HEK293 (cell line): ENCODE data around the gene MAPKAP1.

Source experiments
- CTCF ChIA-PET: fragments of 350-600 bp; formaldehyde crosslinking; extraction: SDS; loops from one replicate; lab custom pipeline; 2021; ENCODE audit warnings: antibody characterized with exemption; lab: Yijun Ruan, JAX
- POLR2A ChIA-PET: fragments of 300-600 bp; formaldehyde crosslinking; extraction: SDS; loops from one replicate; lab custom pipeline; 2020; ENCODE audit warnings: antibody characterized with exemption, inconsistent platforms; lab: Yijun Ruan, JAX
- H3K27ac ChIP-seq: fragments of 200-500 bp; sonication (Bioruptor generic); 2 replicates; pipeline ENCODE4 v1.5.1; 2014; ENCODE audit warnings: low read depth, low read length, control low read depth, inconsistent platforms; ENCODE audit errors: extremely low read depth
- H3K36me3 ChIP-seq, 2 experiments: fragments of 200-500 bp in 1 of 2; sonication (Bioruptor generic) in 1 of 2; 1 replicate in 1 of 2; 2 replicates in 1 of 2; pipeline ENCODE4 v1.5.1; 2014 to 2017; ENCODE audit warnings: inconsistent platforms in 2 of 2, low read length in 2 of 2; ENCODE audit not compliant: control insufficient read depth in 2 of 2, insufficient read depth in 1 of 2
- H3K4me1 ChIP-seq: fragments of 200-500 bp; sonication (Bioruptor generic); 2 replicates; pipeline ENCODE4 v1.5.1; 2014; ENCODE audit warnings: mild to moderate bottlenecking, low read length, inconsistent platforms; ENCODE audit not compliant: control insufficient read depth, insufficient read depth
- H3K4me3 ChIP-seq: 2 replicates; pipeline ENCODE4 v1.5.1; 2011; ENCODE audit warnings: low read depth, mild to moderate bottlenecking, control low read depth, low read length, moderate library complexity
- H3K9me3 ChIP-seq: fragments of 200-500 bp; sonication (Bioruptor generic); 2 replicates; pipeline ENCODE4 v1.5.1; 2014; ENCODE audit warnings: low read depth, low read length, inconsistent platforms; ENCODE audit not compliant: control insufficient read depth, insufficient read depth
- GLIS1 ChIP-seq: fragments of 450-650 bp; formaldehyde crosslinking; IDR thresholded peaks from 2 replicates; pipeline ENCODE4 v1.5.1; 2016; ENCODE audit warnings: missing biosample characterization, missing genetic modification characterization
- KLF7 ChIP-seq: fragments of 450-650 bp; formaldehyde crosslinking; IDR thresholded peaks from 2 replicates; pipeline ENCODE4 v1.5.1; 2016; ENCODE audit warnings: missing biosample characterization, missing genetic modification characterization, borderline replicate concordance
- OSR2 ChIP-seq: fragments of 450-650 bp; formaldehyde crosslinking; IDR thresholded peaks from 2 replicates; pipeline ENCODE4 v1.5.1; 2016; ENCODE audit warnings: missing biosample characterization, missing genetic modification characterization
- OVOL3 ChIP-seq: fragments of 450-650 bp; formaldehyde crosslinking; IDR thresholded peaks from 2 replicates; pipeline ENCODE4 v1.5.1; 2016; ENCODE audit warnings: missing biosample characterization, missing genetic modification characterization
- PRDM4 ChIP-seq: fragments of 450-650 bp; formaldehyde crosslinking; IDR thresholded peaks from 2 replicates; pipeline ENCODE4 v1.5.1; 2017; ENCODE audit warnings: missing biosample characterization, missing genetic modification characterization
- PRDM6 ChIP-seq: fragments of 450-650 bp; formaldehyde crosslinking; IDR thresholded peaks from 2 replicates; pipeline ENCODE4 v1.5.1; 2017; ENCODE audit warnings: missing biosample characterization, missing genetic modification characterization
- RBAK ChIP-seq: fragments of 450-650 bp; formaldehyde crosslinking; IDR thresholded peaks from 2 replicates; pipeline ENCODE4 v1.5.1; 2016; ENCODE audit warnings: missing biosample characterization, missing genetic modification characterization
- SETDB1 ChIP-seq: IDR thresholded peaks from one replicate; pipeline ENCODE4 v1.6.1; 2017; ENCODE audit warnings: mild to moderate bottlenecking, low read length, moderate library complexity, mixed read lengths; ENCODE audit not compliant: insufficient read length
- SP7 ChIP-seq: fragments of 450-650 bp; formaldehyde crosslinking; IDR thresholded peaks from 2 replicates; pipeline ENCODE4 v1.5.1; 2016; ENCODE audit warnings: missing biosample characterization, missing genetic modification characterization
- ZBTB10 ChIP-seq: fragments of 450-650 bp; formaldehyde crosslinking; IDR thresholded peaks from 2 replicates; pipeline ENCODE4 v1.5.1; 2016; ENCODE audit warnings: missing biosample characterization, missing genetic modification characterization
- ZBTB21 ChIP-seq: fragments of 450-650 bp; formaldehyde crosslinking; IDR thresholded peaks from 2 replicates; pipeline ENCODE4 v1.5.1; 2017; ENCODE audit warnings: missing biosample characterization, missing genetic modification characterization
- ZBTB26 ChIP-seq: fragments of 450-650 bp; formaldehyde crosslinking; optimal IDR thresholded peaks from 2 replicates; pipeline ENCODE3; 2016; ENCODE audit warnings: missing biosample characterization, mild to moderate bottlenecking, missing genetic modification characterization
- ZNF138 ChIP-seq: fragments of 450-650 bp; formaldehyde crosslinking; IDR thresholded peaks from 2 replicates; pipeline ENCODE4 v1.5.1; 2016; ENCODE audit warnings: missing biosample characterization, missing genetic modification characterization, borderline replicate concordance
- ZNF169 ChIP-seq: fragments of 450-650 bp; formaldehyde crosslinking; IDR thresholded peaks from 2 replicates; pipeline ENCODE4 v1.5.1; 2016; ENCODE audit warnings: missing biosample characterization, missing genetic modification characterization
- ZNF324 ChIP-seq: fragments of 450-650 bp; formaldehyde crosslinking; IDR thresholded peaks from 2 replicates; pipeline ENCODE4 v1.5.1; 2016; ENCODE audit warnings: missing biosample characterization, missing genetic modification characterization
- ZNF580 ChIP-seq: fragments of 450-650 bp; formaldehyde crosslinking; IDR thresholded peaks from 2 replicates; pipeline ENCODE4 v1.5.1; 2016; ENCODE audit warnings: missing biosample characterization, missing genetic modification characterization
- ZNF610 ChIP-seq: fragments of 450-650 bp; formaldehyde crosslinking; IDR thresholded peaks from 2 replicates; pipeline ENCODE4 v1.5.1; 2016; ENCODE audit warnings: missing biosample characterization, missing genetic modification characterization, borderline replicate concordance
- ZNF776 ChIP-seq: fragments of 450-650 bp; formaldehyde crosslinking; IDR thresholded peaks from 2 replicates; pipeline ENCODE4 v1.5.0; 2017; ENCODE audit warnings: missing biosample characterization, missing genetic modification characterization, borderline replicate concordance
- ZNF785 ChIP-seq: fragments of 450-650 bp; formaldehyde crosslinking; IDR thresholded peaks from 2 replicates; pipeline ENCODE4 v1.5.1; 2016; ENCODE audit warnings: missing biosample characterization, missing genetic modification characterization
- ZNF837 ChIP-seq: fragments of 450-650 bp; formaldehyde crosslinking; IDR thresholded peaks from 2 replicates; pipeline ENCODE4 v1.5.1; 2016; ENCODE audit warnings: missing biosample characterization, missing genetic modification characterization

MAPKAP1 gene

GRCh38 chr9:125565126-125565525 is 141.9 kb downstream of the MAPKAP1 start:
- H3K36me3 ChIP-seq, result no peaks in the 10 kb centered on the region
- no peaks in the 10 kb centered on the region for H3K9me3 ChIP-seq
- TF ChIP-seq ZNF580 (tag by site-specific recombination) (no peak), ZNF610 (tag by site-specific recombination) (no peak), RBAK (tag by site-specific recombination) (no peak), ZNF837 (tag by site-specific recombination) (no peak), SP7 (tag by site-specific recombination) (no peak), GLIS1 (tag by site-specific recombination) (no peak), PRDM4 (tag by site-specific recombination) (no peak), ZNF776 (tag by site-specific recombination) (no peak), ZBTB21 (no peak), ZNF169 (tag by site-specific recombination) (no peak), ZBTB26 (tag by site-specific recombination) (no peak)
- ChIA-PET POLR2A (no interaction called here), CTCF (interaction anchor here (1.0 to 1.5 kb wide), 2 partner anchors 14 to 23 kb away, joined by 3 read pairs; no protein-coding TSS in a partner anchor)
- H3K4me1 ChIP-seq, result 0 out of 2 replicates have a peak, but pooled peaks cover 2% of the 10 kb centered on the region
- no peak overlapping the region for H3K27ac ChIP-seq
- H3K4me3 ChIP-seq, result no peak overlapping the region

- Histone ChIP-seq H3K27ac (no peak overlapping the region), H3K9me3 (no peaks in the 10 kb centered on the region), H3K36me3 (no peaks in the 10 kb centered on the region), H3K4me3 (no peak overlapping the region), H3K4me1 (0 out of 2 replicates have a peak, but pooled peaks cover 2% of the 10 kb centered on the region)
- ChIA-PET CTCF (interaction anchor here (1.5 kb wide), 1 partner anchor 14 kb away, joined by 3 read pairs; no protein-coding TSS in a partner anchor), POLR2A (no interaction called here)
- TF ChIP-seq OSR2 (tag by site-specific recombination) (peak; percentile 31; the same call in 1 of the 2 replicates), OVOL3 (tag by site-specific recombination) (no peak)
Measured at GRCh38 chr9:125564631-125565030, 142.4 kb downstream of the MAPKAP1 start.

- CTCF ChIA-PET, result interaction anchor here (0.7 to 1.9 kb wide), 3 partner anchors 30 to 306 kb away, joined by 3 to 8 read pairs (median 4); no protein-coding TSS in a partner anchor
- POLR2A ChIA-PET, result interaction anchor here (0.5 kb wide), 1 partner anchor 215 kb away, joined by 3 read pairs; no protein-coding TSS in a partner anchor
- no peak overlapping the region for H3K4me3 ChIP-seq
- 0 out of 2 replicates have a peak, but pooled peaks cover 2% of the 10 kb centered on the region for H3K4me1 ChIP-seq
- H3K36me3 ChIP-seq, result peaks cover 0 to 5% of the 10 kb centered on the region in 2 experiments; a peak in 1 of 3 replicates
- no peak for TF ChIP-seq SETDB1
- TF ChIP-seq KLF7 (tag by site-specific recombination), result no peak
- TF ChIP-seq ZNF138 (tag by site-specific recombination), result no peak
- TF ChIP-seq ZNF324 (tag by site-specific recombination), result no peak
- no peak for TF ChIP-seq ZNF785 (tag by site-specific recombination)
- TF ChIP-seq PRDM6 (tag by site-specific recombination), result 0 out of 2 replicates have a peak, but pooled peaks have one; percentile 29
- no peak for TF ChIP-seq ZBTB10 (tag by site-specific recombination)
- H3K27ac ChIP-seq, result no peak overlapping the region
- H3K9me3 ChIP-seq, result no peaks in the 10 kb centered on the region
Measured at GRCh38 chr9:125561509-125562148, 145.4 kb downstream of the MAPKAP1 start.
